OCI-LY3 (cell line): ENCODE measurements around the gene GPX1.
"Not testable (repeated sequence)": the region's sequence is repeated elsewhere in the genome, so short reads cannot be mapped to it uniquely, and the experiment has no call there.

Experiments used
- H2AFZ ChIP-seq: fragments of 200-600, 300-600 bp; shearing (Covaris generic); 2 replicates; pipeline ENCODE4 v1.6.0; 2014; ENCODE audit warnings: antibody characterized with exemption, low read depth, low read length
- H3K27ac ChIP-seq: fragments of 200-600, 300-600 bp; sonication (generic); 2 replicates; pipeline ENCODE4 v1.5.1; 2014; ENCODE audit warnings: mild to moderate bottlenecking, low read length, moderate library complexity, mixed read lengths
- H3K27me3 ChIP-seq: fragments of 200-600, 300-600 bp; sonication (generic); 2 replicates; pipeline ENCODE4 v1.6.1; 2014; ENCODE audit warnings: low read depth, low read length, mixed read lengths
- H3K36me3 ChIP-seq: fragments of 200-600, 300-600 bp; sonication (generic); replicated peaks from 2 replicates; pipeline ENCODE3; 2014; ENCODE audit warnings: low read depth, low read length, mixed read lengths
- H3K4me1 ChIP-seq: fragments of 300-600, 200-600 bp; sonication (generic); 2 replicates; pipeline ENCODE4 v1.6.1; 2014; ENCODE audit warnings: low read length, mixed read lengths
- H3K4me2 ChIP-seq: fragments of 200-600, 300-600 bp; sonication (generic); 2 replicates; pipeline ENCODE4 v1.6.1; 2014; ENCODE audit warnings: low read length, mixed read lengths
- H3K4me3 ChIP-seq: fragments of 300-600, 200-600 bp; sonication (generic); 2 replicates; pipeline ENCODE4 v1.5.1; 2014; ENCODE audit warnings: antibody characterized with exemption, mild to moderate bottlenecking, low read length, moderate library complexity
- H3K79me2 ChIP-seq: fragments of 300-600, 200-600 bp; shearing (Covaris generic); 2 replicates; pipeline ENCODE4 v1.6.1; 2014; ENCODE audit warnings: mild to moderate bottlenecking, low read length, mixed read lengths
- H3K9ac ChIP-seq: fragments of 300-600, 200-600 bp; shearing (Covaris generic); 2 replicates; pipeline ENCODE4 v1.6.0; 2014; ENCODE audit warnings: mild to moderate bottlenecking, low read length, moderate library complexity
- H3K9me3 ChIP-seq: fragments of 200-600, 300-600 bp; shearing (Covaris generic); 2 replicates; pipeline ENCODE4 v1.6.1; 2014; ENCODE audit warnings: low read length, mixed read lengths; ENCODE audit not compliant: insufficient read depth
- H4K20me1 ChIP-seq: fragments of 200-600, 300-600 bp; sonication (generic); 2 replicates; pipeline ENCODE4 v1.6.1; 2016; ENCODE audit warnings: low read length, mixed read lengths; ENCODE audit not compliant: insufficient read depth
- CTCF ChIP-seq: fragments of 200-600, 300-600 bp; sonication (generic); IDR thresholded peaks from 2 replicates; pipeline ENCODE4 v1.5.1; 2014; ENCODE audit warnings: antibody characterized with exemption, low read length, low read depth
- EZH2phosphoT487 ChIP-seq: fragments of 200-600 bp; shearing (Covaris generic); IDR thresholded peaks from 2 replicates; pipeline ENCODE4 v1.6.1; 2018; ENCODE audit warnings: antibody characterized with exemption, mixed run types, low read depth

Gene GPX1

GRCh38 chr3:49401766-49402165 is 43.6 kb upstream of the GPX1 start:
- Histone ChIP-seq H2AFZ (no peak overlapping the region), H3K79me2 (peaks cover 100% of the 10 kb centered on the region), H3K27ac (no peak overlapping the region), H4K20me1 (peaks cover 74% of the 10 kb centered on the region), H3K36me3 (peaks cover 33% of the 10 kb centered on the region), H3K4me2 (no peak overlapping the region), H3K9me3 (no peaks in the 10 kb centered on the region), H3K27me3 (no peaks in the 10 kb centered on the region), H3K4me1 (no peaks in the 10 kb centered on the region), H3K9ac (no peak overlapping the region), H3K4me3 (no peak overlapping the region)
- TF ChIP-seq CTCF (no peak), EZH2phosphoT487 (no peak)

GRCh38 chr3:49399461-49399860 is 41.3 kb upstream of the GPX1 start:
- no peaks in the 10 kb centered on the region for H3K9me3 ChIP-seq
- peaks cover 100% of the 10 kb centered on the region for H3K79me2 ChIP-seq
- H3K27me3 ChIP-seq: no peaks in the 10 kb centered on the region
- H3K4me2 ChIP-seq: no peak overlapping the region
- no peak overlapping the region for H3K4me3 ChIP-seq
- H3K36me3 ChIP-seq: peaks cover 31% of the 10 kb centered on the region
- H3K27ac ChIP-seq: no peak overlapping the region
- no peak overlapping the region for H2AFZ ChIP-seq
- H4K20me1 ChIP-seq: peaks cover 78% of the 10 kb centered on the region
- H3K9ac ChIP-seq: no peak overlapping the region
- TF ChIP-seq EZH2phosphoT487 (no peak), CTCF (no peak)
- H3K4me1 ChIP-seq: no peaks in the 10 kb centered on the region

GRCh38 chr3:49397470-49397869 is 39.3 kb upstream of the GPX1 start:
- no peak overlapping the region for H3K4me2 ChIP-seq
- H3K4me1 ChIP-seq: no peaks in the 10 kb centered on the region

GRCh38 chr3:49391310-49391709 is 33.2 kb upstream of the GPX1 start:
- Histone ChIP-seq H3K79me2 (peaks cover 99% of the 10 kb centered on the region), H4K20me1 (peaks cover 85% of the 10 kb centered on the region), H3K36me3 (peaks cover 31% of the 10 kb centered on the region)
- H3K4me1 ChIP-seq, H3K9me3 ChIP-seq, H3K9ac ChIP-seq, H3K27ac ChIP-seq, H3K4me3 ChIP-seq, H3K27me3 ChIP-seq, H3K4me2 ChIP-seq, H2AFZ ChIP-seq: not testable (repeated sequence)

More at GRCh38 chr3:49397470-49397869, 39.3 kb upstream of the GPX1 start:
- Histone ChIP-seq H3K9ac (no peak overlapping the region), H4K20me1 (peaks cover 82% of the 10 kb centered on the region), H3K9me3 (no peaks in the 10 kb centered on the region), H3K79me2 (peaks cover 100% of the 10 kb centered on the region), H3K27me3 (no peaks in the 10 kb centered on the region), H3K36me3 (peaks cover 22% of the 10 kb centered on the region), H2AFZ (no peak overlapping the region), H3K27ac (no peak overlapping the region), H3K4me3 (no peak overlapping the region)
- TF ChIP-seq CTCF (no peak), EZH2phosphoT487 (no peak)

GRCh38 chr3:49389297-49389696 is 31.1 kb upstream of the GPX1 start:
- Histone ChIP-seq H3K36me3 (peaks cover 21% of the 10 kb centered on the region), H3K4me2 (no peak overlapping the region), H3K9ac (no peak overlapping the region), H3K4me3 (no peak overlapping the region), H2AFZ (no peak overlapping the region), H3K9me3 (no peaks in the 10 kb centered on the region), H3K27ac (no peak overlapping the region), H3K27me3 (no peaks in the 10 kb centered on the region), H4K20me1 (peaks cover 87% of the 10 kb centered on the region), H3K4me1 (peaks cover 11% of the 10 kb centered on the region), H3K79me2 (peaks cover 99% of the 10 kb centered on the region)
- no peak for TF ChIP-seq EZH2phosphoT487
- no peak for TF ChIP-seq CTCF
